H1 (cell line): ENCODE data around the gene LCN12. TPM values are rescaled to one million over a fixed set of nuclear protein-coding genes. Genes with fewer than 3 reads are reported as not detected.
A peak's percentile ranks its signal among the peaks of the same experiment; 100 is the strongest.

ENCODE experiments used
- CTCF ChIA-PET: fragments of 300-600 bp; sonication (Branson Sonifier 250); formaldehyde crosslinking; loops from one replicate; lab custom pipeline; 2021; ENCODE audit not compliant: partially characterized antibody; lab: Charles Lee
- POLR2A ChIA-PET: fragments of 300-600 bp; sonication (Branson Sonifier 250); formaldehyde crosslinking; loops from one replicate; lab custom pipeline; 2021; ENCODE audit warnings: inconsistent platforms; ENCODE audit not compliant: partially characterized antibody; lab: Charles Lee
- DNase-seq, 2 experiments: peaks; one replicate each; pipeline versions ENCODE4 v3.0.0 to v3.0.0-alpha.2; 2010 to 2022; ENCODE audit warnings: low spot score in 2 of 2, low read depth in 1 of 2, mixed read lengths in 1 of 2
- FAIRE-seq: peaks from 2 replicates; lab custom pipeline; 2011; peaks lifted over from hg19 to GRCh38; lab: Jason Lieb, UNC
- H2AFZ ChIP-seq: 2 replicates; pipeline ENCODE4 v1.8.1; 2012; ENCODE audit warnings: low read length, inconsistent platforms
- H2AK5ac ChIP-seq: 2 replicates; pipeline ENCODE4 v1.6.1; 2013; ENCODE audit warnings: low read depth, low read length
- H2BK120ac ChIP-seq: replicated peaks from 2 replicates; pipeline ENCODE3; 2013; ENCODE audit warnings: low read depth, low read length, inconsistent platforms
- H2BK12ac ChIP-seq: 2 replicates; pipeline ENCODE4 v1.6.1; 2013; ENCODE audit warnings: low read depth, low read length
- H2BK15ac ChIP-seq: 2 replicates; pipeline ENCODE4 v1.6.1; 2013; ENCODE audit warnings: low read length
- H2BK20ac ChIP-seq: 2 replicates; pipeline ENCODE4 v1.6.1; 2013; ENCODE audit warnings: low read length
- H2BK5ac ChIP-seq: 2 replicates; pipeline ENCODE4 v1.6.1; 2013; ENCODE audit warnings: low read depth, low read length
- H3K14ac ChIP-seq: 2 replicates; pipeline ENCODE4 v1.6.1; 2013; ENCODE audit warnings: inconsistent platforms; ENCODE audit not compliant: insufficient read length
- H3K18ac ChIP-seq: 2 replicates; pipeline ENCODE4 v1.6.1; 2013; ENCODE audit warnings: low read length; ENCODE audit errors: extremely low read depth
- H3K23ac ChIP-seq: 2 replicates; pipeline ENCODE4 v1.6.1; 2013; ENCODE audit warnings: inconsistent platforms; ENCODE audit not compliant: insufficient read length
- H3K23me2 ChIP-seq: 2 replicates; pipeline ENCODE4 v1.6.1; 2013; ENCODE audit warnings: low read depth, low read length
- H3K27ac ChIP-seq: 2 replicates; pipeline ENCODE4 v1.6.1; 2011; ENCODE audit warnings: low read depth, low read length, inconsistent platforms
- H3K27me3 ChIP-seq, 4 experiments: replicated peaks in 1 of 4; 1 replicate in 1 of 4; 2 replicates in 3 of 4; pipeline versions ENCODE4 v1.6.1 to v1.8.1; 2011 to 2013; ENCODE audit warnings: low read length in 3 of 4, mild to moderate bottlenecking in 3 of 4, inconsistent platforms in 2 of 4, mixed read lengths in 2 of 4, moderate library complexity in 1 of 4; ENCODE audit not compliant: control insufficient read depth in 3 of 4, insufficient read depth in 3 of 4; ENCODE audit errors: extremely low read depth in 1 of 4
- H3K36me3 ChIP-seq, 4 experiments: 2 replicates each; pipeline versions ENCODE4 v1.6.1 to v1.8.1; 2011 to 2013; ENCODE audit warnings: mild to moderate bottlenecking in 4 of 4, low read length in 3 of 4, moderate library complexity in 2 of 4, control low read depth in 1 of 4, inconsistent platforms in 1 of 4; ENCODE audit not compliant: insufficient read depth in 4 of 4, control insufficient read depth in 2 of 4
- H3K4ac ChIP-seq: replicated peaks from 2 replicates; pipeline ENCODE3; 2013; ENCODE audit warnings: low read length, low read depth, mixed read lengths, inconsistent platforms; ENCODE audit not compliant: insufficient read length
- H3K4me1 ChIP-seq, 4 experiments: replicated peaks in 1 of 4; 1 replicate in 1 of 4; 2 replicates in 3 of 4; pipeline versions ENCODE4 v1.6.1 to v1.8.1; 2011 to 2013; ENCODE audit warnings: low read length in 3 of 4, inconsistent platforms in 2 of 4, mixed read lengths in 1 of 4; ENCODE audit not compliant: insufficient read depth in 4 of 4, control insufficient read depth in 3 of 4
- H3K4me2 ChIP-seq, 2 experiments: 2 replicates each; pipeline versions ENCODE4 v1.6.1 to v1.8.1; 2011 to 2013; ENCODE audit warnings: low read depth in 2 of 2, low read length in 2 of 2, control low read depth in 1 of 2, inconsistent platforms in 1 of 2, mild to moderate bottlenecking in 1 of 2; ENCODE audit not compliant: insufficient read depth in 1 of 2
- H3K4me3 ChIP-seq, 4 experiments: fragments of 200-600, 300-600 bp in 1 of 4; sonication (generic), shearing (Covaris generic), sonication (Bioruptor Twin) in 1 of 4; 2 replicates each; pipeline versions ENCODE4 v1.5.1 to v1.8.1; 2011 to 2016; ENCODE audit warnings: low read length in 4 of 4, low read depth in 3 of 4, control low read depth in 2 of 4, inconsistent platforms in 2 of 4, mild to moderate bottlenecking in 2 of 4, mixed read lengths in 1 of 4, moderate library complexity in 1 of 4; ENCODE audit not compliant: insufficient read depth in 2 of 4; ENCODE audit errors: extremely low read depth in 1 of 4
- H3K56ac ChIP-seq: replicated peaks from 2 replicates; pipeline ENCODE3; 2013; ENCODE audit warnings: low read depth, mild to moderate bottlenecking, mixed read lengths, low read length, inconsistent platforms; ENCODE audit not compliant: insufficient read length
- H3K79me1 ChIP-seq: 2 replicates; pipeline ENCODE4 v1.6.1; 2013; ENCODE audit warnings: low read depth, low read length, control low read depth
- H3K79me2 ChIP-seq, 2 experiments: 2 replicates each; pipeline versions ENCODE4 v1.6.1 to v1.8.1; 2012 to 2013; ENCODE audit warnings: low read length in 2 of 2, mild to moderate bottlenecking in 2 of 2, inconsistent platforms in 1 of 2; ENCODE audit not compliant: insufficient read depth in 2 of 2, control insufficient read depth in 1 of 2
- H3K9ac ChIP-seq, 4 experiments: replicated peaks in 1 of 4; 1 replicate in 1 of 4; 2 replicates in 3 of 4; pipeline versions ENCODE4 v1.6.1 to v1.8.1; 2011 to 2013; ENCODE audit warnings: low read depth in 3 of 4, low read length in 3 of 4, control low read depth in 2 of 4, mild to moderate bottlenecking in 2 of 4, moderate library complexity in 2 of 4, inconsistent platforms in 1 of 4; ENCODE audit errors: extremely low read depth in 1 of 4
- H3K9me3 ChIP-seq, 2 experiments: 2 replicates each; pipeline versions ENCODE4 v1.6.1 to v1.8.1; 2012 to 2013; ENCODE audit warnings: mild to moderate bottlenecking in 2 of 2, moderate library complexity in 2 of 2, control low read depth in 1 of 2, inconsistent platforms in 1 of 2, low read depth in 1 of 2, low read length in 1 of 2, mixed read lengths in 1 of 2; ENCODE audit not compliant: insufficient read depth in 2 of 2
- H4K20me1 ChIP-seq, 2 experiments: replicated peaks in 1 of 2; 2 replicates each; pipeline versions ENCODE3 to v1.8.1; 2011 to 2013; ENCODE audit warnings: inconsistent platforms in 2 of 2, low read length in 2 of 2, mild to moderate bottlenecking in 1 of 2; ENCODE audit not compliant: insufficient read depth in 2 of 2, control insufficient read depth in 1 of 2
- H4K5ac ChIP-seq: 2 replicates; pipeline ENCODE4 v1.6.1; 2013; ENCODE audit warnings: low read length, low read depth, mixed read lengths, inconsistent platforms; ENCODE audit not compliant: insufficient read length
- H4K8ac ChIP-seq: 2 replicates; pipeline ENCODE4 v1.8.0; 2013; ENCODE audit warnings: mild to moderate bottlenecking, moderate library complexity, low read length, inconsistent platforms; ENCODE audit not compliant: insufficient read depth; ENCODE audit errors: extremely low read depth
- H4K91ac ChIP-seq: replicated peaks from 2 replicates; pipeline ENCODE3; 2013; ENCODE audit warnings: low read length, mixed read lengths, inconsistent platforms; ENCODE audit not compliant: insufficient read length
- ASH2L ChIP-seq: fragments of 200-600, 300-600 bp; sonication (generic); IDR thresholded peaks from one replicate; pipeline ENCODE4 v1.7.1; 2017; ENCODE audit warnings: low read length
- EZH2 ChIP-seq: fragments of 200-600 bp; sonication (generic); IDR thresholded peaks from 2 replicates; pipeline ENCODE4 v1.7.1; 2012; ENCODE audit warnings: low read depth, mild to moderate bottlenecking, moderate library complexity, low read length, inconsistent platforms; ENCODE audit not compliant: severe bottlenecking
- POLR2A ChIP-seq, 2 experiments: IDR thresholded peaks; 1 replicate in 1 of 2; 2 replicates in 1 of 2; pipeline ENCODE4 v1.6.1; 2011; ENCODE audit warnings: low read depth in 2 of 2, low read length in 2 of 2, mild to moderate bottlenecking in 2 of 2; ENCODE audit errors: control extremely low read depth in 1 of 2
- RNF2 ChIP-seq: fragments of 200-900, 300-1000 bp; sonication (generic); IDR thresholded peaks from 2 replicates; pipeline ENCODE4 v1.7.1; 2016; ENCODE audit warnings: borderline replicate concordance, low read depth, mild to moderate bottlenecking, antibody characterized with exemption, low read length; ENCODE audit not compliant: poor library complexity, severe bottlenecking; ENCODE audit errors: missing control alignments
- SIRT6 ChIP-seq: IDR thresholded peaks from one replicate; pipeline ENCODE4 v1.7.1; 2012; ENCODE audit warnings: low read length, inconsistent platforms
- SIX5 ChIP-seq: IDR thresholded peaks from 2 replicates; pipeline ENCODE4 v1.6.1; 2011; ENCODE audit warnings: mild to moderate bottlenecking, low read depth, low read length
- SRF ChIP-seq: IDR thresholded peaks from 2 replicates; pipeline ENCODE4 v1.6.1; 2011; ENCODE audit warnings: mild to moderate bottlenecking, low read depth, low read length, moderate library complexity
- TEAD4 ChIP-seq: IDR thresholded peaks from 2 replicates; pipeline ENCODE4 v1.6.1; 2012; ENCODE audit warnings: low read depth, low read length, inconsistent platforms, mixed read lengths
- USF2 ChIP-seq: IDR thresholded peaks from 2 replicates; pipeline ENCODE4 v1.6.1; 2011; ENCODE audit warnings: low read length, improper control_type of control experiment
- WGBS, 2 experiments: shearing (Covaris generic) in 1 of 2; methylation state at CpG; one replicate each; pipeline versions ENCODE4 v1.1.6 to v1.1.7; 2013 to 2015; ENCODE audit warnings: low lambda C conversion rate in 2 of 2, mixed read lengths in 2 of 2, inconsistent platforms in 1 of 2, low coverage in 1 of 2, missing lambda C conversion rate in 1 of 2; ENCODE audit not compliant: insufficient replicate concordance in 2 of 2, insufficient coverage in 1 of 2, insufficient read length in 1 of 2; ENCODE audit errors: extremely low coverage in 1 of 2, missing lambda C conversion rate in 1 of 2; 5-methylcytosine and 5-hydroxymethylcytosine counted together
- polyA plus RNA-seq, 7 experiments: library from polyadenylated mRNA; depleted of rRNA in 3 of 7; stranded (reverse) in 5 of 7; unstranded in 2 of 7; fragments of >200 nt in 5 of 7; fragments of 200-250 nt in 2 of 7; gene quantifications; 1 replicate in 5 of 7; 2 replicates in 1 of 7; 4 replicates in 1 of 7; pipeline versions ENCODE4 v1.2.1 to v1.2.3, GENCODE V29; 2011 to 2013; ENCODE audit warnings: missing spikeins in 2 of 7, mixed read lengths in 2 of 7
- total RNA-seq: library from RNA; stranded (reverse); fragmentation: NEBNext Ultra II Directional; extraction: Animal tissue kit (Norgen Biotek cat#: 25700); gene quantifications from 2 replicates; pipeline ENCODE4 v1.2.1, GENCODE V29; 2021
- TF ChIP-seq, protein P1 (sequence below): IDR thresholded peaks from 2 replicates; pipeline ENCODE4 v1.6.1; 2012; ENCODE audit warnings: inconsistent platforms

The LCN12 gene
- total and polyA plus RNA-seq, 2 of the 8 experiments (the other 6 are each of a cell fraction or from before 2014, with no cell fraction given): 1.1 to 1.7 TPM

DNA sequence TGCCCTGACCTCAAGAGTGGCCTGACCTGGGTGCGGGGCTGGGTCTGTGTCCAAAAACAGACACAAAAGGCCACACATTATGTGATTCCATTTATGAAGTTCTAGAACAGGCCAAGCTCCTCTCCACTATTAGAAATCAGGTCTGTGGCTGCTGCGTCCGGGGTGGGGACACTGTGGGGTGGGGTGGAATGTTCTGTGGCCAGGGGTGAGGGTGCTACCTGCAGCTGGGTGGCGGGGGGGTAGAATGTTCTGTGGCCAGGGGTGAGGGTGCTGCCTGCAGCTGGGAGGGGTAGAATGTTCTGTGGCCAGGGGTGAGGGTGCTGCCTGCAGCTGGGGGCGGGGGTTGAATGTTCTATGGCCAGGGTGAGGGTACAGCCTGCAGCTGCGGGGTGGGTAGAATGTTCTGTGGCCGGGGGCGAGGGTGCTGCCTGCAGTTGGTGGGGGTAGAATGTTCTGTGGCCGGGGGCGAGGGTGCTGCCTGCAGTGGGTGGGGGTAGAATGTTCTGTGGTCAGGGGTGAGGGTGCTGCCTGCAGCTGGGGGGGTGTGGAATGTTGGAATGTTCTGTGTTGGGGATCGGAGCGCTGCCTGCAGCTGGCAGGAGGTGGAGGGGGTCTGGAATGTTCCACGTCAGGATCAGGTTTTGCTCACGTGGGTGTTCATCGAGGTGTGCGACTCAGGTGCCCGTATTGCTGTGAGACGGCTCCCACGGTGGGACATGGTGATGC, 8.3 kb downstream of the LCN12 start:
- CTCF ChIA-PET: interaction anchor here (1.2 to 5.6 kb wide), 4 partner anchors 12 to 107 kb away, joined by 6 to 32 read pairs (median 18); partner anchors contain the start of gene PTGDS
- TF ChIP-seq TEAD4 (no peak), SRF (no peak), RNF2 (no peak), ASH2L (no peak), SIRT6 (no peak), USF2 (no peak), SIX5 (no peak), POLR2A (IDR thresholded peaks at IDR 0.05; ENCODE audit: control extremely low read depth in 1 of 2, low read depth in 2 of 2, low read length in 2 of 2) (no peak), EZH2 (no peak)
- TF ChIP-seq, protein P1, sequence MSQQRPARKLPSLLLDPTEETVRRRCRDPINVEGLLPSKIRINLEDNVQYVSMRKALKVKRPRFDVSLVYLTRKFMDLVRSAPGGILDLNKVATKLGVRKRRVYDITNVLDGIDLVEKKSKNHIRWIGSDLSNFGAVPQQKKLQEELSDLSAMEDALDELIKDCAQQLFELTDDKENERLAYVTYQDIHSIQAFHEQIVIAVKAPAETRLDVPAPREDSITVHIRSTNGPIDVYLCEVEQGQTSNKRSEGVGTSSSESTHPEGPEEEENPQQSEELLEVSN: no peak

More for the DNA sequence above, 8.3 kb downstream of the LCN12 start:
- Histone ChIP-seq H2AFZ (no peak overlapping the region), H2BK5ac (no peak overlapping the region), H2BK120ac (no peak overlapping the region), H2BK15ac (no peak overlapping the region), H3K27ac (no peak overlapping the region), H3K79me2 (no peaks in the 10 kb centered on the region), H4K8ac (peak overlapping the region; percentile 89), H3K56ac (no peak overlapping the region), H3K14ac (no peak overlapping the region), H3K79me1 (no peaks in the 10 kb centered on the region; the same call in 1 of the 2 replicates), H3K36me3 (no peaks in the 10 kb centered on the region), H3K18ac (no peak overlapping the region), H3K23me2 (peaks cover 12% of the 10 kb centered on the region; the same call in 1 of the 2 replicates), H2BK20ac (no peak overlapping the region), H3K4ac (no peak overlapping the region), H2BK12ac (no peak overlapping the region), H4K20me1 (peaks cover 0 to 6% of the 10 kb centered on the region in 2 experiments), H3K27me3 (no peaks in the 10 kb centered on the region), H4K91ac (no peak overlapping the region), H3K4me1 (peaks cover 0 to 3% (median under 1%) of the 10 kb centered on the region in 4 experiments; a peak in 3 of 7 replicates), H3K4me2 (no peak overlapping the region), H3K23ac (no peak overlapping the region), H3K9ac (no peak overlapping the region), H3K4me3 (no peak overlapping the region), H3K9me3 (no peaks in the 10 kb centered on the region), H2AK5ac (no peak overlapping the region), H4K5ac (no peak overlapping the region)
- DNase-seq: no peak
- POLR2A ChIA-PET: interaction anchor here (1.2 kb wide), 1 partner anchor 113 kb away, joined by 3 read pairs; no protein-coding TSS in a partner anchor
- 90% methylated on average over 14 of the region's 19 CpGs; no CpG with 5 or more reads in 1 of the 2 experiments for WGBS, 2 experiments
- FAIRE-seq: no peak
